ENCODE measurements around the gene SLC7A14. TPM values are rescaled to one million over a fixed set of nuclear protein-coding genes. Genes with fewer than 3 reads are reported as not detected.

SLC7A14 gene
- total and polyA plus RNA-seq, 2 donors (not counting 3 experiments of a cell fraction or from before 2014, with no cell fraction given): 0.07 to 0.57 TPM

- H3K4me2 ChIP-seq (ENCODE audit: insufficient read depth, low read length): no peak overlapping the region
Observed at GRCh38 chr3:170471149-170471548, 114.7 kb downstream of the SLC7A14 start.

More at GRCh38 chr3:170471149-170471548, 114.7 kb downstream of the SLC7A14 start:
- no peak for TF ChIP-seq POLR2A (IDR thresholded peaks at IDR 0.05; ENCODE audit: low read depth, low read length)
- TF ChIP-seq GATA2 (IDR thresholded peaks at IDR 0.05; ENCODE audit: insufficient read depth, insufficient read length, low read depth, low read length): no peak
- TF ChIP-seq POLR2AphosphoS5 (IDR thresholded peaks at IDR 0.05; ENCODE audit: insufficient read depth, low read depth, low read length): no peak
- TF ChIP-seq FOS (IDR thresholded peaks at IDR 0.05; ENCODE audit: borderline replicate concordance, insufficient read depth, low read length): no peak
- TF ChIP-seq EZH2 (IDR thresholded peaks at IDR 0.05; ENCODE audit: borderline replicate concordance, low read depth, low read length, severe bottlenecking): no peak
- no peak for TF ChIP-seq JUN (IDR thresholded peaks at IDR 0.05; ENCODE audit: borderline replicate concordance, insufficient read depth, insufficient read length, low read depth)
- no peak for TF ChIP-seq CTCF (IDR thresholded peaks at IDR 0.05; ENCODE audit: extremely low read depth in 1 of 2, insufficient read depth in 1 of 2, low read depth in 1 of 2, low read length in 2 of 2)
- no peak for TF ChIP-seq MYC (IDR thresholded peaks at IDR 0.05; ENCODE audit: low read depth, low read length)
- no peak for TF ChIP-seq MAX (IDR thresholded peaks at IDR 0.05; ENCODE audit: insufficient read depth, insufficient read length)
- no peaks in the 10 kb centered on the region for H3K4me1 ChIP-seq (ENCODE audit: control insufficient read depth, extremely low read depth, insufficient read depth, low read length)
- no peak overlapping the region for H3K9ac ChIP-seq (replicated peaks; ENCODE audit: extremely low read depth, insufficient read depth, low read length)
- H4K20me1 ChIP-seq (replicated peaks; ENCODE audit: control insufficient read depth, extremely low read depth, insufficient read depth, low read length): no peaks in the 10 kb centered on the region
- no peaks in the 10 kb centered on the region for H3K36me3 ChIP-seq (ENCODE audit: control insufficient read depth in 2 of 2, extremely low read depth in 1 of 2, insufficient read depth in 2 of 2, low read length in 2 of 2)
- DNase-seq (ENCODE audit: low read depth, low spot score) (no peak), FAIRE-seq (no peak)
- POLR2A ChIA-PET: no interaction called here
- no peak overlapping the region for H3K4me3 ChIP-seq (replicated peaks in 1 of 3; ENCODE audit: insufficient read depth in 1 of 3, low read depth in 1 of 3, low read length in 3 of 3)
- H3K27ac ChIP-seq (ENCODE audit: insufficient read depth, low read depth, low read length): no peak overlapping the region
- H3K9me3 ChIP-seq (replicated peaks; ENCODE audit: control insufficient read depth, insufficient read depth, low read length): no peaks in the 10 kb centered on the region
- BruUV-seq (replicated peaks): no TSS peak
- no peak overlapping the region for H2AFZ ChIP-seq (ENCODE audit: low read depth, low read length)
- intact Hi-C loops (cut with micrococcal nuclease) (no loop called here), dilution Hi-C loops (cut with MboI; ENCODE audit: extremely low pct_ligation_motif_present, low sequenced_read_pairs) (no loop called here)
- H3K27me3 ChIP-seq (ENCODE audit: control insufficient read depth in 2 of 2, insufficient read depth in 2 of 2, low read length in 2 of 2): no peaks in the 10 kb centered on the region
- H3K79me2 ChIP-seq (ENCODE audit: control insufficient read depth, insufficient read depth, low read length): no peaks in the 10 kb centered on the region
- CTCF ChIA-PET: interaction anchor here (0.7 to 2.1 kb wide), 2 partner anchors 13 to 341 kb away, joined by 4 to 7 read pairs; no protein-coding TSS in a partner anchor
- H3K9me1 ChIP-seq (replicated peaks; ENCODE audit: control insufficient read depth, extremely low read depth, insufficient read depth, low read length): no peaks in the 10 kb centered on the region
